ENCODE measurements around the gene TSPAN7. TPM values are rescaled to one million over a fixed set of nuclear protein-coding genes. Genes with fewer than 3 reads are reported as not detected.

TSPAN7 gene
- total and polyA plus RNA-seq, 9 of the 15 experiments (the other 6 are each of a cell fraction or from before 2014, with no cell fraction given), result 0.07 to 0.29 (median 0.12) TPM; not detected in 1

DNA sequence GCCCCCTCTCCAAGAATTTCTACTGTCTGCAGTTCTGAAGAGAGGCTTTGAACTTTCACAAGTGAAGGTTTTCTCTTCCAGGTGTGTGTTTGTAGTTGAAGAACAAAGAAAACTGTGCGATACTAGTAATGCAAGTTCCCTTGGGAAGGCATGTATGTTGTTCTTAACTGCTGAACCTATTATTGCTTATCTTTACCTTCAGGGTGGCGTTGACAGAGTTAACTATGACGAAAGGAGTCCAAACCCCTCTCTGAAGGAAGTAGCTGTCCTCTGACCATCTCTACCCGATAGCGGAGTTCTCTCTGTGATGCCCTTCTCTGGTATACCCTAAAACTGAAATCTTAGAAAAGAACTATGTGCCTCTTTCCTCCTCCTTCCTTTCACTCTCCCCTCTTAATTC, 79.9 kb downstream of the TSPAN7 start (continued):
- TF ChIP-seq, protein P1, sequence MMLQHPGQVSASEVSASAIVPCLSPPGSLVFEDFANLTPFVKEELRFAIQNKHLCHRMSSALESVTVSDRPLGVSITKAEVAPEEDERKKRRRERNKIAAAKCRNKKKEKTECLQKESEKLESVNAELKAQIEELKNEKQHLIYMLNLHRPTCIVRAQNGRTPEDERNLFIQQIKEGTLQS (IDR thresholded peaks at IDR 0.05), result no peak; the same call in 1 of the 2 replicates
- TF ChIP-seq, protein P1 (CRISPR knock-in tag; conservative IDR thresholded peaks at IDR 0.05), result no peak
- TF ChIP-seq ZKSCAN3 (CRISPR knock-in tag; IDR thresholded peaks at IDR 0.05) (no peak), CTCF (IDR thresholded peaks at IDR 0.05 in 2 of 3, conservative IDR thresholded peaks at IDR 0.05 in 1 of 3; ENCODE audit: insufficient read depth in 2 of 3, low read depth in 1 of 3, low read length in 3 of 3) (no peak), TRIM24 (IDR thresholded peaks at IDR 0.05) (0 out of 4 replicates have a peak, but pooled peaks of 1 of the 2 experiments have one; percentile 10), NR1H2 (CRISPR knock-in tag; IDR thresholded peaks at IDR 0.05) (no peak), ARID1B (IDR thresholded peaks at IDR 0.05) (peak; percentile 39), HMGN3 (IDR thresholded peaks at IDR 0.05; ENCODE audit: borderline replicate concordance, extremely low read depth, insufficient read length, low read depth, low read length) (no peak), ZNF512 (tag; IDR thresholded peaks at IDR 0.05) (no peak), RBM14 (IDR thresholded peaks at IDR 0.05; ENCODE audit: borderline replicate concordance, insufficient read depth, low read depth, low read length) (no peak), ZFX (CRISPR knock-in tag; IDR thresholded peaks at IDR 0.05) (no peak)
- TF ChIP-seq, protein P2, sequence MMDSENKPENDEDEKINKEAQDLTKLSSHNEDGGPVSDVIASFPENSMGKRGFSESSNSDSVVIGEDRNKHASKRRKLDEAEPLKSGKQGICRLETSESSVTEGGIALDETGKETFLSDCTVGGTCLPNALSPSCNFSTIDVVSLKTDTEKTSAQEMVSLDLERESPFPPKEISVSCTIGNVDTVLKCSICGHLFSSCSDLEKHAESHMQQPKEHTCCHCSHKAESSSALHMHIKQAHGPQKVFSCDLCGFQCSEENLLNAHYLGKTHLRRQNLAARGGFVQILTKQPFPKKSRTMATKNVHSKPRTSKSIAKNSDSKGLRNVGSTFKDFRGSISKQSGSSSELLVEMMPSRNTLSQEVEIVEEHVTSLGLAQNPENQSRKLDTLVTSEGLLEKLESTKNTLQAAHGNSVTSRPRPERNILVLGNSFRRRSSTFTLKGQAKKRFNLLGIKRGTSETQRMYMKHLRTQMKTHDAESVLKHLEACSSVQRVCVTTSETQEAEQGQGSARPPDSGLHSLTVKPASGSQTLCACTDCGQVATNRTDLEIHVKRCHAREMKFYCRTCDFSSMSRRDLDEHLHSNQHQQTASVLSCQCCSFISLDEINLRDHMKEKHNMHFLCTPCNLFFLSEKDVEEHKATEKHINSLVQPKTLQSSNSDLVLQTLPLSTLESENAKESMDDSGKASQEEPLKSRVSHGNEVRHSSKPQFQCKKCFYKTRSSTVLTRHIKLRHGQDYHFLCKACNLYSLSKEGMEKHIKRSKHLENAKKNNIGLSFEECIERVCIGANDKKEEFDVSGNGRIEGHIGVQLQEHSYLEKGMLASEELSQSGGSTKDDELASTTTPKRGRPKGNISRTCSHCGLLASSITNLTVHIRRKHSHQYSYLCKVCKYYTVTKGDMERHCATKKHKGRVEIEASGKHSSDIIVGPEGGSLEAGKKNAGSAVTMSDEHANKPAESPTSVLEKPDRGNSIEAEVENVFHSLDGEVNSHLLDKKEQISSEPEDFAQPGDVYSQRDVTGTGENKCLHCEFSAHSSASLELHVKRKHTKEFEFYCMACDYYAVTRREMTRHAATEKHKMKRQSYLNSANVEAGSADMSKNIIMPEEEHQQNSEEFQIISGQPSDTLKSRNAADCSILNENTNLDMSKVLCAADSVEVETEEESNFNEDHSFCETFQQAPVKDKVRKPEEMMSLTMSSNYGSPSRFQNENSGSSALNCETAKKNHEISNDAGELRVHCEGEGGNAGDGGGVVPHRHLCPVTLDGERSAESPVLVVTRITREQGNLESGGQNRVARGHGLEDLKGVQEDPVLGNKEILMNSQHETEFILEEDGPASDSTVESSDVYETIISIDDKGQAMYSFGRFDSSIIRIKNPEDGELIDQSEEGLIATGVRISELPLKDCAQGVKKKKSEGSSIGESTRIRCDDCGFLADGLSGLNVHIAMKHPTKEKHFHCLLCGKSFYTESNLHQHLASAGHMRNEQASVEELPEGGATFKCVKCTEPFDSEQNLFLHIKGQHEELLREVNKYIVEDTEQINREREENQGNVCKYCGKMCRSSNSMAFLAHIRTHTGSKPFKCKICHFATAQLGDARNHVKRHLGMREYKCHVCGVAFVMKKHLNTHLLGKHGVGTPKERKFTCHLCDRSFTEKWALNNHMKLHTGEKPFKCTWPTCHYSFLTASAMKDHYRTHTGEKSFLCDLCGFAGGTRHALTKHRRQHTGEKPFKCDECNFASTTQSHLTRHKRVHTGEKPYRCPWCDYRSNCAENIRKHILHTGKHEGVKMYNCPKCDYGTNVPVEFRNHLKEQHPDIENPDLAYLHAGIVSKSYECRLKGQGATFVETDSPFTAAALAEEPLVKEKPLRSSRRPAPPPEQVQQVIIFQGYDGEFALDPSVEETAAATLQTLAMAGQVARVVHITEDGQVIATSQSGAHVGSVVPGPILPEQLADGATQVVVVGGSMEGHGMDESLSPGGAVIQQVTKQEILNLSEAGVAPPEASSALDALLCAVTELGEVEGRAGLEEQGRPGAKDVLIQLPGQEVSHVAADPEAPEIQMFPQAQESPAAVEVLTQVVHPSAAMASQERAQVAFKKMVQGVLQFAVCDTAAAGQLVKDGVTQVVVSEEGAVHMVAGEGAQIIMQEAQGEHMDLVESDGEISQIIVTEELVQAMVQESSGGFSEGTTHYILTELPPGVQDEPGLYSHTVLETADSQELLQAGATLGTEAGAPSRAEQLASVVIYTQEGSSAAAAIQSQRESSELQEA (IDR thresholded peaks at IDR 0.05; ENCODE audit: low read depth), result no peak
